NT2/D1 (cell line): ENCODE data around the gene BEST4.
A peak's percentile ranks its signal among the peaks of the same experiment; 100 is the strongest.

Source experiments
- SUZ12 ChIP-seq: IDR thresholded peaks from 2 replicates; pipeline ENCODE4 v1.6.1; 2011; ENCODE audit not compliant: insufficient read length, insufficient read depth; ENCODE audit errors: extremely low read depth
- YY1 ChIP-seq: IDR thresholded peaks from 2 replicates; pipeline ENCODE4 v1.6.1; 2011; ENCODE audit not compliant: insufficient read length, insufficient read depth
- ZNF274 ChIP-seq: IDR thresholded peaks from 2 replicates; pipeline ENCODE4 v1.6.1; 2011; ENCODE audit warnings: mild to moderate bottlenecking, low read depth, low read length

- TF ChIP-seq ZNF274 (no peak), YY1 (peak; percentile 18), SUZ12 (no peak)
Observed at GRCh38 chr1:44807364-44808062, 19.5 kb upstream of the BEST4 start.
